ENCODE measurements around the gene GLT6D1.

GLT6D1 gene

DNA sequence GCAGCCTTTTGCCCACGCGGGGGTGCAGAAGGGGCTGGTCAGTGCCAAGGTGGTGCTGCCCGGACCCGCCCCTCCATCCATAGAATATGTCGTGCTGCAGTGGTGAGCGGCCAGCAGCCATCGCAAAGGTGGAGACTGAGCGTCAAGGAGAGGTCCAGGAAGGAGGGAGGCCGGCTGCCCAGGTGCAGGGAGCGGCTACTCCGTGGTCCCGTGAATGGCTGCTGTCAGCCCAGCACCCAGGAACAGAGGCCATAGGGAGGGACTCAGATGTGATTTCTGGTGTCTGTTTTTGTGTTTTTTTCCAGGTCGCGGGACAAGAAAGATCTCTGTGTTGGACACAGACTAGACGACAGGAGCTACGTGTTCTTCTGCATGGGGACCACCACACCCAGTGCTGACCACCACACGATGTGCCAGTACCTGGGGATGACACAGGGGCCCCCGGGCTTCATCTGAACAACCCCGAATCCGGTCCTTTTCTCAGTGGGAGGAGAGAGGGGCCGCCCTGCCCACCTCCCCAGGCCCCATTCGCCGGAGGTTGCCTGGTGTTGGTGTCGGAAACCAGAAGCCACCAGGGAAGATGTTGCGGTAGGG lies 48.8 kb downstream of the GLT6D1 start:
- Histone ChIP-seq H3K27ac (ENCODE audit: poor library complexity, severe bottlenecking) (no peak overlapping the region), H3K4me1 (ENCODE audit: insufficient read depth, poor library complexity, severe bottlenecking) (no peaks in the 10 kb centered on the region), H3K4me3 (ENCODE audit: severe bottlenecking) (no peak overlapping the region), H3K9me3 (ENCODE audit: severe bottlenecking) (no peaks in the 10 kb centered on the region), H3K27me3 (ENCODE audit: insufficient read depth, poor library complexity, severe bottlenecking) (no peaks in the 10 kb centered on the region), H3K36me3 (ENCODE audit: low read depth) (no peaks in the 10 kb centered on the region)
- TF ChIP-seq, protein P1, sequence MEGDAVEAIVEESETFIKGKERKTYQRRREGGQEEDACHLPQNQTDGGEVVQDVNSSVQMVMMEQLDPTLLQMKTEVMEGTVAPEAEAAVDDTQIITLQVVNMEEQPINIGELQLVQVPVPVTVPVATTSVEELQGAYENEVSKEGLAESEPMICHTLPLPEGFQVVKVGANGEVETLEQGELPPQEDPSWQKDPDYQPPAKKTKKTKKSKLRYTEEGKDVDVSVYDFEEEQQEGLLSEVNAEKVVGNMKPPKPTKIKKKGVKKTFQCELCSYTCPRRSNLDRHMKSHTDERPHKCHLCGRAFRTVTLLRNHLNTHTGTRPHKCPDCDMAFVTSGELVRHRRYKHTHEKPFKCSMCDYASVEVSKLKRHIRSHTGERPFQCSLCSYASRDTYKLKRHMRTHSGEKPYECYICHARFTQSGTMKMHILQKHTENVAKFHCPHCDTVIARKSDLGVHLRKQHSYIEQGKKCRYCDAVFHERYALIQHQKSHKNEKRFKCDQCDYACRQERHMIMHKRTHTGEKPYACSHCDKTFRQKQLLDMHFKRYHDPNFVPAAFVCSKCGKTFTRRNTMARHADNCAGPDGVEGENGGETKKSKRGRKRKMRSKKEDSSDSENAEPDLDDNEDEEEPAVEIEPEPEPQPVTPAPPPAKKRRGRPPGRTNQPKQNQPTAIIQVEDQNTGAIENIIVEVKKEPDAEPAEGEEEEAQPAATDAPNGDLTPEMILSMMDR (IDR thresholded peaks at IDR 0.05; ENCODE audit: poor library complexity, severe bottlenecking) = no peak
- ATAC-seq (ENCODE audit: low read depth) = no peak
- peak; percentile 52 for DNase-seq (ENCODE audit: low spot score)

DNA sequence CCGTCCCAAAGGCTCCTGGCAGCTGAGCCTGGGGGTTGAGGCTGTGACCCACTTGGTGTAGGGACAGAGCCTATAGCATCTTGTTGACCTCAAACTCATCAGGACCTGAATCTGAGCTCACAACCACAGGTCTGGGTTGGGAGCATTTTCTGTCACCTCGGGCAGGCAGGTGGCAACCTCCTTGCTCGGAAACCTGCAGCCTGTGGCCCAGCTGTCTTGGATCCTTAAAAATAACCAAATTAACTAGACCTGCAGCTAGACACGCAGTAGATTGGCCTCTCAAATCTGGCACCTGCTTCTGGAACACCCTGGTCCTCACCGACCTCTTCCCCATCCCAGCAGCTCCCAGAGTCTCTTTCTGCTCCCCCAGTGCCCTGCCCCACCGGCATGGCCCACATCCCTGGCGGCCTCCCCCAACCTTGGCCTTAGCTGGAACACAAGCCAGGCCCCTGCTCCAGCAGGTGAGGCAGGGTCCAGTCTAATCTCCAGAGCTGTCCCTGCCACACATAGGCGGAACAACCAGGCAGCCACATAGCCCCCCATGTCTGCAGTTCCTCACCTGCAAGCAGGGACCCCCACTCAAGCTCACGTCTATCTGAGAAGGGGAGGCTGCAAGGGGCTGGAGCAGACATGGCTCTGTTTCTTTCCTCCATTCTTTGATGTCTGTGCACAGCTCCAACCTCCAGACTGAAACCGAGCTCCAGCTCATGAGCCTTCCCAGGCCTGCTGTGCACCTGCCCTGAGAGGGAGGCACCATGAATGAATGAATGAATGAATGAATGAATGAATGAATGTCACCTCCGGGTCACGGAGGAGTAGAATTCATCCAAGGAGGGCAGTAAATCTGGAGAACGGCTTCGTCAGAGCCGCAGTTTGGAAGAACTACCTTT lies 49.5 kb downstream of the GLT6D1 start:
- Histone ChIP-seq H3K4me1 (ENCODE audit: insufficient read depth, poor library complexity, severe bottlenecking) (no peaks in the 10 kb centered on the region), H3K36me3 (ENCODE audit: low read depth) (no peaks in the 10 kb centered on the region), H3K27me3 (ENCODE audit: insufficient read depth, poor library complexity, severe bottlenecking) (peaks cover 4% of the 10 kb centered on the region), H3K27ac (ENCODE audit: poor library complexity, severe bottlenecking) (no peak overlapping the region), H3K9me3 (ENCODE audit: severe bottlenecking) (no peaks in the 10 kb centered on the region), H3K4me3 (ENCODE audit: severe bottlenecking) (no peak overlapping the region)
- DNase-seq (ENCODE audit: low spot score) (no peak), ATAC-seq (ENCODE audit: low read depth) (no peak)
- TF ChIP-seq, protein P1 (IDR thresholded peaks at IDR 0.05; ENCODE audit: poor library complexity, severe bottlenecking) = no peak

DNA sequence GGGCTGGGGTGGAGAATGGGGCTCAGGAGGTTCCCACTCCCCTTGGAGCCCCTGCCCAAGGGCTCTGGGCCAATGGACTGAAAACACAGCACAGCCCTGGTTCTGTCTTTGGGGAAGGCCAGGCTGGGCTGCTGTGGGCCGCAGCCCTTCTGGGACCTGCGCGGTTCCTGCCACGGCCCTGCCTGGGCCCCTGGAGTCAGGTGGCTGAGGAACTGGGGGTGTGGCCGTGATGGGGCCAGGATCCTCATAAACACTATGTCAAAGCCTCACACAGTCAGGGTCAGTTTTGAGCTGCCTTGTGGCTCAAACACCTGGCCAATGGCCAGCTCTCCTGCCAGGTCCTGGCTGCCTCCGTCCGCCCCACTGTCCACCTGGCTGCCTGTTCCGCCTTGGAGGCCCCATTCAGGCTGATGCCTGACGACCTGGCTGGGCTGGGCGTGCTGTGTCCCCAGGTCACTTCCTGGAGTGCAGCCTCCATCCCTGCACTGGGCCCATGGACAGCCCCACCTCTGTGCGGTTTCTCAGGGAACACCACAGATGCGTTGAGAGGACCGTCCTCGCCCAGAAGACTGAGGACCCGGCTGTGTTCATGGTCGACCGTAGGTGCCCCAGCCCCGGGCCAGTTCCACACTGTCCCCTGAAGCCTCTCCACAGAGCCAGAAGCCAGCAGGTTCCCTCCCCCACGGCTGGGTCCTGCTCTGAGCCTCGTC lies 50.3 kb downstream of the GLT6D1 start:
- ATAC-seq (ENCODE audit: low read depth) = no peak
- no peak overlapping the region for H3K4me3 ChIP-seq (ENCODE audit: severe bottlenecking)
- H3K9me3 ChIP-seq (ENCODE audit: severe bottlenecking) = no peaks in the 10 kb centered on the region
- no peaks in the 10 kb centered on the region for H3K36me3 ChIP-seq (ENCODE audit: low read depth)
- peaks cover 4% of the 10 kb centered on the region for H3K27me3 ChIP-seq (ENCODE audit: insufficient read depth, poor library complexity, severe bottlenecking)
- H3K4me1 ChIP-seq (ENCODE audit: insufficient read depth, poor library complexity, severe bottlenecking) = no peaks in the 10 kb centered on the region
- H3K27ac ChIP-seq (ENCODE audit: poor library complexity, severe bottlenecking) = no peak overlapping the region
- TF ChIP-seq, protein P1 (IDR thresholded peaks at IDR 0.05; ENCODE audit: poor library complexity, severe bottlenecking) = no peak
- peak; percentile 43 for DNase-seq (ENCODE audit: low spot score)

DNA sequence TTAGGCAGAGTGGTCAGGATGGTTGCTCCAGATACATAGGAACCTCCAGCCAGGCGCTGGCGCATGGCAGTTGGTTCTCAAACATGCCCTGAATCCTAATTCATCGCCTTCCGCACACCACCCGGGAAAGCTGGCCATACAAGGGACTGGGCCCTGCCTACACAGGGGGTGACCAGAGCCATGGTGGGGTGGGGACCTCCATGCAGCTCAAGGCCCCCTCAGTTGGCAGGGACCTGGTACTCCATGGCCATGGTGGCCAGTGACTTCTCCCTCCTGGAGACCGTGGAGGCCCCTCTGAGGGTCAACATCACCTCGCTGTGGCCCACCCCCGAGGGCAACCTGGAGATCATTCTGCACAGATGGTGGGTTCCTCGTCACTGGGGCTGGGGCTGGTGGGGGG lies 51.0 kb downstream of the GLT6D1 start:
- Histone ChIP-seq H3K27ac (ENCODE audit: poor library complexity, severe bottlenecking) (no peak overlapping the region), H3K9me3 (ENCODE audit: severe bottlenecking) (no peaks in the 10 kb centered on the region), H3K36me3 (ENCODE audit: low read depth) (no peaks in the 10 kb centered on the region), H3K27me3 (ENCODE audit: insufficient read depth, poor library complexity, severe bottlenecking) (peaks cover 4% of the 10 kb centered on the region), H3K4me1 (ENCODE audit: insufficient read depth, poor library complexity, severe bottlenecking) (no peaks in the 10 kb centered on the region), H3K4me3 (ENCODE audit: severe bottlenecking) (no peak overlapping the region)
- no peak for ATAC-seq (ENCODE audit: low read depth)
- TF ChIP-seq, protein P1 (IDR thresholded peaks at IDR 0.05; ENCODE audit: poor library complexity, severe bottlenecking) = no peak
- DNase-seq (ENCODE audit: low spot score) = peak; percentile 44
